Measurements from ENCODE around the gene VRK2.
"Not testable (repeated sequence)": the region's sequence is repeated elsewhere in the genome, so short reads cannot be mapped to it uniquely, and the experiment has no call there.

The VRK2 gene

DNA sequence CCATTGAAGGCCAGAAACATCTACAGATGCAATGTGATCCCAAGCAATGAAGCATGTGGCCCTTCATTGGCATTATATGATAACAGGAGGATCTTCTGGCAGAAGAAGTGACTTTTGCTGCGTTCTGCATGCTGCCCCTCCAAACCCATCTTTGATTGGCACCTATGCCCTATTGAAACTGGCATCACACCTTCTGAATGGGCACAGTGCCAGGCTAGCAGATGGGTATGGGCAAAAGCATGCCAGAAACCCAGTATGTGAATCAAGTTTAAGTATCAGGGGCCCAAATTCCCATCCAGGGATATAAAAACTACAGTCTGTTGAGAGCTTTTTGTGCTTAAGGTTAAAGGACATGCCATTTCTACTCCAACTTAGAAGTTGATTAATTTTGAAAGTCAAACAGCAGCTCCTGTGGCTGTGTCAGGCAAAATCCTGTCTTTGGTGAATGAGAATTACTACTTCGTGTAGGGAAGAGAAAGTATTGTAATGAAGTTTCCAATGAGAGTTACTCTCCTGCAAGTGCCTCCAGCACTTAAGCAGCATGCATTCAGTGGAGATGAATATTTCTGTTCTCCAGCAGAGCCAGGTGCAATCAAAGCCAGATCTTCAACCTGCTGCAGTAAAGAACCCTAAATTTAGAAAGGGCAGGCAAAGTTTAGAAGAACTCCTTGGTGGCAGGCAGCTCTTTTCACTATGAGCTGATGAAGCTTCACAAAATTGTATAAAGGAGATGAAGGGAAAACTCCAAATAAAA, 8.6 kb downstream of the VRK2 start:
- DNase-seq, result no peak

DNA sequence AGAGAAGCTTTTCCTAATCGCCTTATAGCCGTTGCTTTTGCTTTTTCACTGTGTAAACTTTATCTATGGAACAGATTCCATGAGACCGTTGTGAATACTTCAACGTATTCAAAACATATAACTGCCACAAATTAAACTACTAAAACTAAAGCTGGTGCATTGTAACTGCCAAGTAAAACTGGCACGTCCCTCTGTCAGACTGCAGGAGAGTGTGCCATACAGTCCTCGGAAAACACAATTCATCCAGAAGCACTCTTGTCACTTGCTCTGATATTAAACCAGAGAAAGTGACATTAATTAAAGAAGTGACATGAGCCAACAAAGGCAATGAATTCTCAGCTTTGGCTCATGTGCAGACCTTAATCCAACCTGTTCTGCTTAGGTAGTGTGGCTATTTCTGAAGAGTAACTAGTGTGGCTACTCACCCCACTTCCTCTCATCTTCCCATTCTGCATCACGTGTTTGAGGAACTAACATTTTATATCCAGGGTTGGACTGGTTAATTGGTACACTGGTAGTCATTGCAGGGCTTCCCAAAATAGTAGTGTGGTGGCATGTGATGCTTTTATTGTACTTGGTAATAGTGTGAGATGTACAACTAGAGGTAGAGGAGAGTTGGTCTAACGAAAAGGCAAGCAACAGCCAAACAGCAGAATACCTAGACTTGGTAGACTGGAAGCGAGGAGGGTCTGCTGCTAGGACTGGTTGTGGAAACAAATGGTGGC, 9.7 kb downstream of the VRK2 start:
- no peak for DNase-seq

- DNase-seq, result no peak
Observed at GRCh38 chr2:58057707-58058530, 11.3 kb downstream of the VRK2 start.

- no peak for DNase-seq
Observed at GRCh38 chr2:58063641-58064040, 17.0 kb downstream of the VRK2 start.

- no peak for DNase-seq
Observed at GRCh38 chr2:58064086-58064485, 17.5 kb downstream of the VRK2 start.

DNA sequence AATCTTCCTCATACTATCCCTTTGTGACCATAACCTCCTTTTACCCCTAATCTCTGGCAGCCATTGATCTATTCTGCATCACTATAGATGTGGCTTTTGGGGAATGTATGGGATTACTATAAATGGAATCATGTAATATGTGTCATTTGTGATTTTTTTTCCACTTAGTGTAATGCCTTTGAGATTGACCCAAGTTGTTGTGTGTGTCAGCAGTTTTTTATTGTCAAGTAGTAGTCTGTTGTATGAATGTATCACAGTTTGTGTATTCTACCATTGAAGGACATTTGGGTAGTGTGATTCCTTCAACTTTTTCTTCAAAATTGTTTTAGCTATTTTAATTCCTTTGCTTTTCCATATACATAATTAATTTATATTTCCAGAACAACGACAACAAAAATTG, 18.6 kb downstream of the VRK2 start:
- DNase-seq, result no peak

GRCh38 chr2:58067001-58067400, 20.4 kb downstream of the VRK2 start:
- no peak for DNase-seq

- no peak for DNase-seq
Observed at GRCh38 chr2:58070765-58071164, 24.2 kb downstream of the VRK2 start.

DNA sequence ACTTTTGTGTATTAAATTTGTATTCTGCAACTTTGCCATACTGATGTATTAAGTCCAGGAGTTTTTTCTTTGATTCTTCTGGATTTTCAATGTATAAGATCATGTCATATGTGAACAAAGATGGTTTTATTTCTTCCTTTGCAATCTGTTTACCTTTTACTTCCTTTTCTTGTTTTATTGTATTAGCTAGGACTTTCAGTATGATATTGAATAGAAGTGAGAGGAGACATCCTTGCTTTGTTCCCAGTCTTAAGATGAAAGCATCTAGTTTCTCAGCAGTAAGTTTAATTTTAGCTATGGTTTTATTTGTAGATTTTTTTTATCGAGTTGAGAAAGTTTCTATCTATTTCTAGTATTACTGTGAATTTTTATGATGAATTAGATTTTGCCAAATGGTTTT, 25.5 kb downstream of the VRK2 start:
- no peak for DNase-seq

DNA sequence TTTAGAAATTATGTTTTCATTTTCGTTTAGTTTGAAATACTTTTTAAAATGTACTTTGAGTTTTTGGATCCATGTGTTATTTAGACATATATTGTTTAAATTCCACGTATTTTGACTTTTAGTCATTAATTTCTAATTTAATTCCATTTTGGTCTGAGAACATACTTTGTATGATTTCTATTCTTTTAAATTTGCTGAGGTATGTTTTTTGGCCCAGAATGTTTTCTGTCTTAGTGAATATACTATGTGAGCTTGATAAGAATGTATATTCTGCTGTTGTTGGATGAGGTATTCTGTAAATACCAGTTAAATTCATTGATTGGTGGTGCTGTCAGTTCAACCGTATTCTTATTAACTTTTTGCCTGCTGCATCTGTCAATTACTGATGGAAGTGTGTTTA, 26.4 kb downstream of the VRK2 start:
- no peak for DNase-seq

DNA sequence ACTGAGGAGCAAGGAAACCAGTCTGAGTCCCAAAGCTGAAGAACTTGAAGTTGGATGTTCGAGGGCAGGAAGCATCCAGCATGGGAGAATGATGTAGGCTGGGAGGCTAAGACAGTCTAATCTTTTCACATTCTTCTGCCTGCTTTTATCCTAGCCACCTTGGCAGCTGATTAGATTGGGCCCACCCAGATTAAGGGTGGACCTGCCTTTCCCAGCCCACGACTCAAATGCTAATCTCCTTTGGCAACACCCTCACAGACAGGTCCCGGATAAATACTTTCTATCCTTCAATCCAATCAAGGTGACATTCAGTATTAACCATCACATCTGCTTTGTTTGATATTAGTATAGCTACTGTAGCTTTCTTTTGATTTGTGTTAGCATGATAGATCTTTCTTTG, 27.1 kb downstream of the VRK2 start:
- DNase-seq, result no peak

GRCh38 chr2:58081000-58081399, 34.4 kb downstream of the VRK2 start:
- DNase-seq, result no peak

- DNase-seq, result no peak
Observed at GRCh38 chr2:58089081-58089480, 42.5 kb downstream of the VRK2 start.

DNA sequence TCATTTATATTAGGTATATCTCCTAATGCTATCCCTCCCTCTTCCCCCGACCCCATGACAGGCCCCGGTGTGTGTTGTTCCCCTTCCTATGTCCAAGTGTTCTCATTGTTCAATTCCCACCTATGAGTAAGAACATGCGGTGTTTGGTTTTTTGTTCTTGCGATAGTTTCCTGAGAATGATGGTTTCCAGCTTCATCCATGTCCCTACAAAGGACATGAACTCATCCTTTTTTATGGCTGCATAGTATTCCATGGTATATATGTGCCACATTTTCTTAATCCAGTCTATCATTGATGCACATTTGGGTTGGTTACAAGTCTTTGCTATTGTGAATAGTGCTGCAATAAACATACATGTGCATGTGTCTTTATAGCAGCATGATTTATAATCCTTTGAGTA, 46.2 kb downstream of the VRK2 start:
- DNase-seq, result not testable (repeated sequence)

DNA sequence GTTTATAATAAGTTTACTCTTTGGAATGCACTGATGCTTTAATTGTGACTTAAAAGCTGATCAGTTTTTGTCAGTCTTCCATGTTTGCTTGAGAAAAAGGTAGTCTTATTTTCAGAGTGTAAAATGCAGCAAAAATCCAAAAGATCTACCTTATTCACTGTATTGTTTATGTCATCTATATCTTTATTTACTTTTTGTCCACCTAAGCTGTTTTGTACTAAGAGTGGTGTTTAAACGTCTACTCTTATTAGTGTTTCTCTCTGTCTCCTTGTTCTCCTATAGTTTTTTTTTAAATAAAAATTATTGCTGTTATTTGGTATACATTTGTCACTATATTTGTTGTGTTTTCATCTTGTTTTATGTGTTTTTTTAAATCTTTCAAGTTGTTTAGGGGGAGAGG, 50.4 kb downstream of the VRK2 start:
- no peak for DNase-seq

GRCh38 chr2:58098254-58099095, 51.9 kb downstream of the VRK2 start:
- DNase-seq, result no peak

DNA sequence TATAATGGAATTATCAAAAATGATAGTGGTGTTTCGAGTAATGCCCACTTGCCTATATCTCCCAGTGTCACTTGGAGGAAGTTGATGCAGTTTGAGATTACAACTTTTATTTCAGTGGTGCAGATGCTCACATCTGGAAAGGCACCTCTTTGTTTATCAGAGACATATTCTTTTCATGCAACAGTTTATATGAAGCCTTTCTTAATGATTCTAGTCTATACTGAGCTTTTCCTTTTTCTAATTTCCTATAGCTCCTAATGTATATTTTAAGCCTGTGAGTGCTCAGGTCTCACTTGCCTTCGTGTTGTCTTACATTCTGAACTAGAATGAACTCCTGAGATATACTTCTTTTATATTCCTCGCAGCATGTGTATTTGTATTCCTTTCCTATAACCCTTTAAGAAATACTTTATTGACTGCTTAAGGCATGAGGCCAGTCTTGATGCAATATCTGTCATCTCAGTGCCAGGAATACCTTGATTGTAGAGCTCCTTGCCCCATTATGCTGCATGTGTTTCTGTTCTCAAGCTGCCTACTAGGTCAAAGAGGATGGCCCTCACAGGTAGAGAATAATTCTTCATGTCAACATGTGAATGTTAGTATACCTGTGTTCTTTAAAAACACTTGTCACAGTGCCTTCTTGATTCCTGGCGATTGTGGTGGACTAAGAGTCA, 52.6 kb downstream of the VRK2 start:
- DNase-seq, result no peak

- no peak for DNase-seq
Observed at GRCh38 chr2:58101500-58101899, 54.9 kb downstream of the VRK2 start.

GRCh38 chr2:58106896-58107295, 60.3 kb downstream of the VRK2 start:
- DNase-seq, result no peak

DNA sequence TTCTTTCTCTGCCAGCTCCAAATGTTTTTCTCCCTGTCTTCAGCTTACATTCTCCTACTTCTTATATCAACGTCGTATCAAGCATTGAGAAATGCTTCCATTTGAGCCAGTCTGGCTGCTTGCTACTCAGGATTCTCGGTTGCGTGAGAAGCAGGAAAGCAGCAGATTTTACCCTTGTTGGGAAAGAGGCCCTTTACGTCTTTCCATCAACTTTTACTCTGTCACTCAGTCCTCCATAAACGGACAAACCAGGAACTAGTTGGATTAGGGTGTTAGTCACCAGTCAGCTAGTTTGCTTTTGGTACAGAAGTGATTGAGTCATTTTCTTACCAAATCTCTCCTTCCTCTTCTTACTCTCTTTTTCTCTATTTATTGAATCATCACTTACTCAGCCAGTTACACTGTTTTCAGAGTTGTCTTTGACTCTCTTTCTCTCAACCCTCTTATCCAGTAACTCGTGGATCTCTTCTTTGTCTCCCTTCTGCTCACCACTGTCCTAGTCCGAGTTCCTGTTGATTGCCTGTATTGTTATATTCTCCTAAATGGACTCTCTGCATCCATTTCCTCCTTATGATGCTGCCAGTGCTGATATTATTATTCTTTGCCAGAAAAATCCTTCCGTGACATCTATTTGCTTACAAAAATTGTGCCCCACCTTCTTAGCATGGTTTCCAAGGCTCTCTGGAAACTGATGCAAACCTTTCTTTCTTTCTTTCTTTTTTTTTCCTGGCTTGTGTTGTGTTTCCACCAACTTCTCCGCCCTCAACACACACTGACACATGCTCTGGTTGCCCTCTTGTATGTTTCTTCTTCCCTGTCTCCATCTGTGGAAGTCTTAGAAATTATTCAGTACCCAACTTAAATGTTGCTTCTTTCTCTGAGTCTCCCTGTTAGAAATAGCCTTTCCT, 61.5 kb downstream of the VRK2 start:
- DNase-seq, result no peak

- no peak for DNase-seq
Observed at GRCh38 chr2:58109481-58109880, 62.9 kb downstream of the VRK2 start.

All from stimulated activated CD4-positive, alpha-beta T cell treated with anti-CD3 and anti-CD28 coated beads, Interleukin-4, amount 100 ng/mL, for 4 hours (primary cell).